ENCODE measurements around the gene BEX1.

Gene BEX1

GRCh38 chrX:103061486-103061885, 2.5 kb downstream of the BEX1 start:
- Histone ChIP-seq H3K4me3 (replicated peaks; ENCODE audit: insufficient read depth, low read length) (no peak overlapping the region), H3K27ac (replicated peaks) (no peak overlapping the region), H3K27me3 (ENCODE audit: insufficient read depth, poor library complexity, severe bottlenecking) (no peaks in the 10 kb centered on the region)
- TF ChIP-seq SPI1 (IDR thresholded peaks at IDR 0.05; ENCODE audit: borderline replicate concordance, low read depth) = no peak
- no peak for TF ChIP-seq POLR2AphosphoS5 (IDR thresholded peaks at IDR 0.05; ENCODE audit: low read depth)
- no peak for TF ChIP-seq REST (IDR thresholded peaks at IDR 0.05; ENCODE audit: insufficient replicate concordance, low read depth)
- no peak for TF ChIP-seq GABPA (IDR thresholded peaks at IDR 0.05; ENCODE audit: low read depth)
- no peak for TF ChIP-seq CTCF (IDR thresholded peaks at IDR 0.05; ENCODE audit: insufficient read depth, low read length)
- no peak for DNase-seq (ENCODE audit: low read depth in 1 of 2, low spot score in 1 of 2)

- no peak for TF ChIP-seq CTCF (IDR thresholded peaks at IDR 0.05; ENCODE audit: insufficient read depth, low read length)
- TF ChIP-seq GABPA (IDR thresholded peaks at IDR 0.05; ENCODE audit: low read depth) = no peak
- TF ChIP-seq SPI1 (IDR thresholded peaks at IDR 0.05; ENCODE audit: borderline replicate concordance, low read depth) = no peak
- TF ChIP-seq REST (IDR thresholded peaks at IDR 0.05; ENCODE audit: insufficient replicate concordance, low read depth) = no peak
- TF ChIP-seq POLR2AphosphoS5 (IDR thresholded peaks at IDR 0.05; ENCODE audit: low read depth) = no peak
- Histone ChIP-seq H3K27ac (replicated peaks) (no peak overlapping the region), H3K27me3 (ENCODE audit: insufficient read depth, poor library complexity, severe bottlenecking) (no peaks in the 10 kb centered on the region), H3K4me3 (replicated peaks; ENCODE audit: insufficient read depth, low read length) (no peak overlapping the region)
- DNase-seq (ENCODE audit: low read depth in 1 of 2, low spot score in 1 of 2) = no peak
Observed at GRCh38 chrX:103056902-103057301, 7.1 kb downstream of the BEX1 start.

- H3K27ac ChIP-seq (replicated peaks) = no peak overlapping the region
- no peaks in the 10 kb centered on the region for H3K27me3 ChIP-seq (ENCODE audit: insufficient read depth, poor library complexity, severe bottlenecking)
- TF ChIP-seq CTCF (IDR thresholded peaks at IDR 0.05; ENCODE audit: insufficient read depth, low read length) (no peak), GABPA (IDR thresholded peaks at IDR 0.05; ENCODE audit: low read depth) (no peak), SPI1 (IDR thresholded peaks at IDR 0.05; ENCODE audit: borderline replicate concordance, low read depth) (no peak), REST (IDR thresholded peaks at IDR 0.05; ENCODE audit: insufficient replicate concordance, low read depth) (no peak), POLR2AphosphoS5 (IDR thresholded peaks at IDR 0.05; ENCODE audit: low read depth) (no peak)
- DNase-seq (ENCODE audit: low read depth in 1 of 2, low spot score in 1 of 2) = no peak
- no peak overlapping the region for H3K4me3 ChIP-seq (replicated peaks; ENCODE audit: insufficient read depth, low read length)
Observed at GRCh38 chrX:103052625-103053024, 11.3 kb downstream of the BEX1 start.

Data from HL-60 (cell line).